GM12878 (cell line): Measurements from ENCODE around the gene SLF1. TPM values are rescaled to one million over a fixed set of nuclear protein-coding genes. Genes with fewer than 3 reads are reported as not detected.

Experiments used
- ATAC-seq: fragments of 200-7000 bp; cut with Tn5 transposase; 3 replicates; pipeline ENCODE4 v1.9.1; 2020; ENCODE audit warnings: mild to moderate bottlenecking, moderate library complexity
- BruUV-seq: library from RNA; stranded (reverse); fragments of 400-500 nt; replicated peaks from 2 replicates; lab custom pipeline; 2021; lab: Mats Ljungman, UMichigan
- CTCF ChIA-PET: fragments of 300-600 bp; sonication (Branson Sonifier 250); formaldehyde crosslinking; extraction: SDS; loops from one replicate; lab custom pipeline; 2021; ENCODE audit warnings: inconsistent platforms; lab: Yijun Ruan, JAX
- POLR2A ChIA-PET: fragments of 350-600 bp; formaldehyde crosslinking; extraction: SDS; loops from one replicate; lab custom pipeline; 2021; ENCODE audit warnings: inconsistent platforms; lab: Charles Lee
- RAD21 ChIA-PET: fragments of 300-600 bp; sonication (Branson Sonifier 250); formaldehyde crosslinking; loops from one replicate; lab custom pipeline; 2023; ENCODE audit warnings: antibody characterized with exemption; ENCODE audit not compliant: unreplicated experiment; lab: Charles Lee
- SMC1A ChIA-PET: fragments of 300-600 bp; sonication (Branson Sonifier 250); formaldehyde crosslinking; loops from one replicate; lab custom pipeline; 2023; ENCODE audit not compliant: unreplicated experiment, uncharacterized antibody; lab: Charles Lee
- DNase-seq: peaks from one replicate; pipeline ENCODE4 v3.0.0-alpha.2; 2011; ENCODE audit warnings: low read depth, low spot score
- FAIRE-seq: peaks from 3 replicates; lab custom pipeline; 2011; peaks lifted over from hg19 to GRCh38; lab: Jason Lieb, UNC
- H2AFZ ChIP-seq: 2 replicates; pipeline ENCODE4 v1.6.0; 2011; ENCODE audit warnings: low read depth, low read length, control low read depth; ENCODE audit not compliant: control insufficient read depth
- H3K27ac ChIP-seq: 2 replicates; pipeline ENCODE4 v1.5.1; 2011; ENCODE audit warnings: control low read depth; ENCODE audit not compliant: control insufficient read depth, insufficient read depth
- H3K27me3 ChIP-seq, 2 experiments: replicated peaks in 1 of 2; 2 replicates each; pipeline versions ENCODE4 v1.6.0 to v1.6.1; 2011; ENCODE audit warnings: low read length in 1 of 2; ENCODE audit not compliant: control insufficient read depth in 2 of 2, insufficient read depth in 2 of 2
- H3K36me3 ChIP-seq, 2 experiments: 2 replicates each; pipeline ENCODE4 v1.5.1; 2011; ENCODE audit warnings: low read length in 1 of 2; ENCODE audit not compliant: control insufficient read depth in 2 of 2, insufficient read depth in 2 of 2
- H3K4me1 ChIP-seq: 2 replicates; pipeline ENCODE4 v1.6.1; 2011; ENCODE audit warnings: mild to moderate bottlenecking, low read length, moderate library complexity, mixed read lengths; ENCODE audit not compliant: control insufficient read depth, insufficient read depth
- H3K4me2 ChIP-seq: 2 replicates; pipeline ENCODE4 v1.6.0; 2011; ENCODE audit warnings: control low read depth; ENCODE audit not compliant: control insufficient read depth, insufficient read depth
- H3K4me3 ChIP-seq: fragments of 200-600 bp; sonication (generic); 2 replicates; pipeline ENCODE4 v1.5.1; 2016
- H3K79me2 ChIP-seq: 2 replicates; pipeline ENCODE4 v1.6.0; 2011; ENCODE audit warnings: low read length; ENCODE audit not compliant: control insufficient read depth, insufficient read depth
- H3K9ac ChIP-seq: 2 replicates; pipeline ENCODE4 v1.8.0; 2011; ENCODE audit warnings: low read length, control low read depth, mixed read lengths; ENCODE audit not compliant: control insufficient read depth, insufficient read depth
- H3K9me3 ChIP-seq: replicated peaks from 3 replicates; pipeline ENCODE4 v1.5.1; 2011; ENCODE audit warnings: mild to moderate bottlenecking, low read length; ENCODE audit not compliant: control insufficient read depth, insufficient read depth
- H4K20me1 ChIP-seq: 2 replicates; pipeline ENCODE4 v1.6.0; 2011; ENCODE audit not compliant: control insufficient read depth, insufficient read depth
- DPF2 ChIP-seq: fragments of 450-650 bp; IDR thresholded peaks from 2 replicates; pipeline ENCODE4 v1.6.1; 2017; ENCODE audit warnings: mild to moderate bottlenecking
- ESRRA ChIP-seq: IDR thresholded peaks from 2 replicates; pipeline ENCODE4 v1.6.1; 2012; ENCODE audit warnings: mild to moderate bottlenecking, low read length, improper control_type of control experiment
- FOXK2 ChIP-seq: fragments of 450-650 bp; IDR thresholded peaks from 2 replicates; pipeline ENCODE4 v1.6.1; 2017; ENCODE audit warnings: mild to moderate bottlenecking, moderate library complexity
- GABPA ChIP-seq: IDR thresholded peaks from 2 replicates; pipeline ENCODE4 v1.6.1; 2014; ENCODE audit warnings: antibody characterized with exemption, low read depth, mild to moderate bottlenecking, inconsistent platforms
- GATAD2B ChIP-seq: fragments of 450-650 bp; conservative IDR thresholded peaks from 2 replicates; pipeline ENCODE4 v1.6.1; 2017; ENCODE audit warnings: low read depth, mild to moderate bottlenecking, moderate library complexity
- IRF4 ChIP-seq: IDR thresholded peaks from 2 replicates; pipeline ENCODE4 v1.6.1; 2011; ENCODE audit warnings: low read depth, low read length
- MTA2 ChIP-seq: fragments of 450-650 bp; IDR thresholded peaks from 2 replicates; pipeline ENCODE4 v1.6.1; 2016; ENCODE audit warnings: low read depth, mild to moderate bottlenecking, moderate library complexity
- MTA3 ChIP-seq: IDR thresholded peaks from 2 replicates; pipeline ENCODE4 v1.6.1; 2012; ENCODE audit warnings: low read length, inconsistent platforms, borderline replicate concordance
- NFIC ChIP-seq: IDR thresholded peaks from 2 replicates; pipeline ENCODE4 v1.6.1; 2012; ENCODE audit warnings: low read depth, mild to moderate bottlenecking, inconsistent platforms, low read length, moderate library complexity
- RB1 ChIP-seq: fragments of 450-650 bp; formaldehyde crosslinking; IDR thresholded peaks from 2 replicates; pipeline ENCODE4 v1.6.1; 2017; ENCODE audit warnings: mild to moderate bottlenecking, borderline replicate concordance
- RELA ChIP-seq: fragments of 450-650 bp; IDR thresholded peaks from 2 replicates; pipeline ENCODE4 v1.8.0; 2014; ENCODE audit warnings: borderline replicate concordance; ENCODE audit not compliant: partially characterized antibody
- SREBF1 ChIP-seq: IDR thresholded peaks from 2 replicates; pipeline ENCODE4 v1.6.1; 2012; ENCODE audit warnings: mild to moderate bottlenecking, low read length
- SUPT20H ChIP-seq: IDR thresholded peaks from 2 replicates; pipeline ENCODE4 v1.6.1; 2011; ENCODE audit warnings: low read depth, mild to moderate bottlenecking, low read length, moderate library complexity, borderline replicate concordance; ENCODE audit not compliant: control insufficient read depth
- TCF12 ChIP-seq: IDR thresholded peaks from 2 replicates; pipeline ENCODE4 v1.6.1; 2011; ENCODE audit warnings: low read depth, mild to moderate bottlenecking, low read length
- TCF3 ChIP-seq: IDR thresholded peaks from 2 replicates; pipeline ENCODE4 v1.6.1; 2012; ENCODE audit warnings: low read depth, mild to moderate bottlenecking, low read length, borderline replicate concordance; ENCODE audit not compliant: insufficient read depth
- YBX1 ChIP-seq: fragments of 450-650 bp; IDR thresholded peaks from 2 replicates; pipeline ENCODE4 v1.6.1; 2016; ENCODE audit warnings: antibody characterized with exemption
- WGBS: methylation state at CpG from one replicate; pipeline ENCODE4 v1.1.6; 2016; ENCODE audit warnings: low lambda C conversion rate; ENCODE audit not compliant: insufficient replicate concordance, insufficient coverage; ENCODE audit errors: missing lambda C conversion rate; 5-methylcytosine and 5-hydroxymethylcytosine counted together
- in situ Hi-C: fragments of 300-500 bp; cut with MboI; formaldehyde crosslinking; loops from 9 replicates; pipeline ENCODE4 v1.14.3; 2018; ENCODE audit warnings: mixed read lengths
- intact Hi-C: fragments of 100-400 bp; cut with micrococcal nuclease; formaldehyde crosslinking; loops from one replicate; pipeline ENCODE4 v1.14.2; 2022; ENCODE audit not compliant: unreplicated experiment
- polyA plus RNA-seq, 11 experiments: library from polyadenylated mRNA; depleted of rRNA in 4 of 11; unstranded in 6 of 11; stranded (reverse) in 5 of 11; fragments of >200 nt; fragmentation: Nextera tagmentation in 4 of 11; fragmentation: Illumina TruSeq in 1 of 11; extraction: Ambion mirVana in 4 of 11; extraction: Trizol in 1 of 11; gene quantifications; 1 replicate in 1 of 11; 2 replicates in 10 of 11; pipeline versions ENCODE4 v1.2.1 to v1.2.3, GENCODE V29; 2011 to 2016; ENCODE audit warnings: inconsistent platforms in 2 of 11, missing spikeins in 2 of 11, low read depth in 1 of 11
- total RNA-seq, 4 experiments: library from RNA; depleted of rRNA in 3 of 4; stranded (reverse); fragments of >200 nt in 3 of 4; fragmentation: Illumina TruSeq in 1 of 4; extraction: Trizol in 1 of 4; gene quantifications; 2 replicates each; pipeline versions ENCODE4 v1.2.1 to v1.2.3, GENCODE V29; 2013 to 2021
- TF ChIP-seq, protein P1 (sequence below): IDR thresholded peaks from 2 replicates; pipeline ENCODE4 v1.6.1; 2011; ENCODE audit warnings: mild to moderate bottlenecking, low read depth, low read length, moderate library complexity; ENCODE audit not compliant: insufficient replicate concordance
- TF ChIP-seq, protein P2 (sequence below): fragments of 450-650 bp; formaldehyde crosslinking; IDR thresholded peaks from 2 replicates; pipeline ENCODE4 v1.4.0; 2022; ENCODE audit warnings: mild to moderate bottlenecking, moderate library complexity
- TF ChIP-seq, protein P3 (sequence below): IDR thresholded peaks from 2 replicates; pipeline ENCODE4 v1.6.1; 2011; ENCODE audit warnings: borderline replicate concordance, low read depth, mild to moderate bottlenecking, moderate library complexity, low read length; ENCODE audit not compliant: insufficient read depth, poor library complexity, severe bottlenecking

Gene SLF1
- total and polyA plus RNA-seq, 10 of the 15 experiments (the other 5 are each of a cell fraction or from before 2014, with no cell fraction given), result 8.1 to 27.0 (median 13.4) TPM

DNA sequence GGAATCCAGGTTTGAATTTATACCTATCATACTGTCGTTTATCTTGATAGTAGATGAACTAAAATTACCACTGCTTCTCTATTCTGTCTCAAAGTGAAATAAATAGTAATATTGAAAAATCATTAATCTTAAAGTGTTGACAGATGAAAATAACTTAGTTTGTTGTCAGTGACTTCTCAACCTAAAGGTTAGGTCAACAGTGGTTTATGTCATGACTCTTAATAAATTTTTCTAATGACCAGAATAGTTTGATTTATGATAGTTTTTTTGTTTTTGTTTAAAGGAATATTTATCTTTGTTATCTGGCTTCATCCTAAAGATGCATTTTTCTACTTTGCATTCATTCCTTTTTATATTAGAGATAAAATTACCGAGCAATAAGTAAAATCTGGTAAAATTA is 81.1 kb downstream of the SLF1 start (continued):
- TF ChIP-seq TCF12 (no peak), NFIC (peak; percentile 20; the same call in 1 of the 2 replicates), RB1 (no peak), ESRRA (no peak), FOXK2 (no peak), RELA (no peak)
- TF ChIP-seq, protein P1, sequence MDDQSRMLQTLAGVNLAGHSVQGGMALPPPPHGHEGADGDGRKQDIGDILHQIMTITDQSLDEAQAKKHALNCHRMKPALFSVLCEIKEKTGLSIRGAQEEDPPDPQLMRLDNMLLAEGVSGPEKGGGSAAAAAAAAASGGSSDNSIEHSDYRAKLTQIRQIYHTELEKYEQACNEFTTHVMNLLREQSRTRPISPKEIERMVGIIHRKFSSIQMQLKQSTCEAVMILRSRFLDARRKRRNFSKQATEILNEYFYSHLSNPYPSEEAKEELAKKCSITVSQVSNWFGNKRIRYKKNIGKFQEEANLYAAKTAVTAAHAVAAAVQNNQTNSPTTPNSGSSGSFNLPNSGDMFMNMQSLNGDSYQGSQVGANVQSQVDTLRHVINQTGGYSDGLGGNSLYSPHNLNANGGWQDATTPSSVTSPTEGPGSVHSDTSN, result no peak
- TF ChIP-seq, protein P2, sequence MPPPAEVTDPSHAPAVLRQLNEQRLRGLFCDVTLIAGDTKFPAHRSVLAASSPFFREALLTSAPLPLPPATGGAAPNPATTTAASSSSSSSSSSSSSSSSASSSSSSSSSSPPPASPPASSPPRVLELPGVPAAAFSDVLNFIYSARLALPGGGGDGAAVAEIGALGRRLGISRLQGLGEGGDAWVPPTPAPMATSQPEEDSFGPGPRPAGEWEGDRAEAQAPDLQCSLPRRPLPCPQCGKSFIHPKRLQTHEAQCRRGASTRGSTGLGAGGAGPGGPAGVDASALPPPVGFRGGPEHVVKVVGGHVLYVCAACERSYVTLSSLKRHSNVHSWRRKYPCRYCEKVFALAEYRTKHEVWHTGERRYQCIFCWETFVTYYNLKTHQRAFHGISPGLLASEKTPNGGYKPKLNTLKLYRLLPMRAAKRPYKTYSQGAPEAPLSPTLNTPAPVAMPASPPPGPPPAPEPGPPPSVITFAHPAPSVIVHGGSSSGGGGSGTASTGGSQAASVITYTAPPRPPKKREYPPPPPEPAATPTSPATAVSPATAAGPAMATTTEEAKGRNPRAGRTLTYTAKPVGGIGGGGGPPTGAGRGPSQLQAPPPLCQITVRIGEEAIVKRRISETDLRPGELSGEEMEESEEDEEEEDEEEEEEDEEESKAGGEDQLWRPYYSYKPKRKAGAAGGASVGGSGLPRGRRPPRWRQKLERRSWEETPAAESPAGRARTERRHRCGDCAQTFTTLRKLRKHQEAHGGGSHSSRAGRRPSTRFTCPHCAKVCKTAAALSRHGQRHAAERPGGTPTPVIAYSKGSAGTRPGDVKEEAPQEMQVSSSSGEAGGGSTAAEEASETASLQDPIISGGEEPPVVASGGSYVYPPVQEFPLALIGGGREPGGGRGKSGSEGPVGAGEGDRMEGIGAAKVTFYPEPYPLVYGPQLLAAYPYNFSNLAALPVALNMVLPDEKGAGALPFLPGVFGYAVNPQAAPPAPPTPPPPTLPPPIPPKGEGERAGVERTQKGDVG (CRISPR knock-in tag), result no peak

DNA sequence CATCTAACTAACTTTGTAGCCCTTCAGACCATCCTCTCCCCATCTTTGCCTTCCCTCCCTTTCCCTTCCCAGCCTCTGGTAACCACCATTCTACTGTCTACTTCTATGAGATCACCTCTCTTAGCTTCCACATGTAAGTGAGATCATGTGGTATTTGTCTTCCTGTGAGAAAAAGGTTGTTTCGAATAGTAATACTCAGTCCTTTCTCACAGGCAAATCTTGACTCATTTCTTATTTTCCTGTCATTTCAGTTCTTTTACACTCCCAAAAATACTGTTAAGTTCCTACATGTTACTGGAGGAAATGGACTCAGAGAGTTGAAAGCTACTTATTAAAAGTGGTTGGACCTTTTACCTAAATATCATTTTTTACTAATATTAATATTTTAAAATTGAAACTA is 82.1 kb downstream of the SLF1 start:
- Histone ChIP-seq H2AFZ (no peak overlapping the region; the same call in 1 of the 2 replicates), H3K27me3 (no peaks in the 10 kb centered on the region), H4K20me1 (no peaks in the 10 kb centered on the region), H3K9me3 (no peaks in the 10 kb centered on the region), H3K27ac (peak overlapping the region; percentile 18; the same call in 1 of the 2 replicates), H3K9ac (no peak overlapping the region), H3K4me2 (peak overlapping the region; percentile 33; the same call in 1 of the 2 replicates), H3K79me2 (no peaks in the 10 kb centered on the region), H3K4me1 (peaks cover 19% of the 10 kb centered on the region; the same call in 1 of the 2 replicates), H3K36me3 (no peaks in the 10 kb centered on the region), H3K4me3 (no peak overlapping the region)
- SMC1A ChIA-PET, result interaction anchor here (0.6 to 1.1 kb wide), 6 partner anchors 22 to 1020 kb away, joined by 3 to 5 read pairs (median 3); no protein-coding TSS in a partner anchor
- WGBS, result 0% methylated on average over 1 of the region's 1 CpG
- in situ Hi-C loops (no loop called here), intact Hi-C loops (loop anchor here (5.0 kb wide), 2 partner anchors 92 to 152 kb away; no protein-coding TSS in a partner anchor)
- no TSS peak for BruUV-seq
- ATAC-seq, result peak; percentile 82
- RAD21 ChIA-PET, result no interaction called here
- peak; percentile 18 for FAIRE-seq
- DNase-seq, result peak; percentile 33
- POLR2A ChIA-PET, result no interaction called here
- CTCF ChIA-PET, result interaction anchor here (0.6 to 3.6 kb wide), 6 partner anchors 8 to 123 kb away, joined by 3 to 26 read pairs (median 4); no protein-coding TSS in a partner anchor
- TF ChIP-seq IRF4 (0 out of 2 replicates have a peak, but pooled peaks have one; percentile 30), MTA3 (no peak), DPF2 (0 out of 2 replicates have a peak, but pooled peaks have one; percentile 27), TCF3 (no peak), SUPT20H (no peak), MTA2 (peak; percentile 61), SREBF1 (no peak), GATAD2B (no peak), GABPA (0 out of 2 replicates have a peak, but pooled peaks have one; percentile 50), YBX1 (no peak)
- TF ChIP-seq, protein P3, sequence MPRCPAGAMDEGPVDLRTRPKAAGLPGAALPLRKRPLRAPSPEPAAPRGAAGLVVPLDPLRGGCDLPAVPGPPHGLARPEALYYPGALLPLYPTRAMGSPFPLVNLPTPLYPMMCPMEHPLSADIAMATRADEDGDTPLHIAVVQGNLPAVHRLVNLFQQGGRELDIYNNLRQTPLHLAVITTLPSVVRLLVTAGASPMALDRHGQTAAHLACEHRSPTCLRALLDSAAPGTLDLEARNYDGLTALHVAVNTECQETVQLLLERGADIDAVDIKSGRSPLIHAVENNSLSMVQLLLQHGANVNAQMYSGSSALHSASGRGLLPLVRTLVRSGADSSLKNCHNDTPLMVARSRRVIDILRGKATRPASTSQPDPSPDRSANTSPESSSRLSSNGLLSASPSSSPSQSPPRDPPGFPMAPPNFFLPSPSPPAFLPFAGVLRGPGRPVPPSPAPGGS, result peak; percentile 73
